SK-N-SH treated with all-trans-retinoic acid at 6 μM for 48 hours (cell line): Measurements from ENCODE around the gene CBY1.
A peak's percentile ranks its signal among the peaks of the same experiment; 100 is the strongest.

Experiments
- ATAC-seq: fragments of 200-7000 bp; cut with Tn5 transposase; 3 replicates; pipeline ENCODE4 v1.9.1; 2020; ENCODE audit warnings: mild to moderate bottlenecking, moderate library complexity
- BACH2 ChIP-seq: fragments of 250-450 bp; sonication (Bioruptor Pico); IDR thresholded peaks from 2 replicates; pipeline ENCODE4 v1.9.0; 2021; ENCODE audit warnings: mild to moderate bottlenecking, borderline replicate concordance
- CREB5 ChIP-seq: fragments of 250-450 bp; sonication (Bioruptor Pico); IDR thresholded peaks from 2 replicates; pipeline ENCODE4 v1.5.1; 2020; ENCODE audit warnings: low read depth, mild to moderate bottlenecking, moderate library complexity
- CSDC2 ChIP-seq: fragments of 250-450 bp; sonication (Bioruptor Pico); IDR thresholded peaks from 2 replicates; pipeline ENCODE4 v1.5.0; 2020; ENCODE audit warnings: mild to moderate bottlenecking, moderate library complexity
- CSRNP3 ChIP-seq: fragments of 250-450 bp; sonication (Bioruptor Pico); IDR thresholded peaks from 2 replicates; pipeline ENCODE4 v1.5.1; 2021; ENCODE audit warnings: mild to moderate bottlenecking, moderate library complexity
- ESRRG ChIP-seq: fragments of 250-450 bp; sonication (Bioruptor Pico); IDR thresholded peaks from 2 replicates; pipeline ENCODE4 v1.6.1; 2021; ENCODE audit warnings: mild to moderate bottlenecking
- GLIS3 ChIP-seq: fragments of 250-450 bp; sonication (Bioruptor Pico); IDR thresholded peaks from 2 replicates; pipeline ENCODE4 v1.5.0; 2020; ENCODE audit warnings: mild to moderate bottlenecking, moderate library complexity
- ISL1 ChIP-seq: fragments of 250-450 bp; sonication (Bioruptor Pico); IDR thresholded peaks from 2 replicates; pipeline ENCODE4 v2.1.2; 2022; ENCODE audit warnings: mild to moderate bottlenecking, moderate library complexity
- OSR1 ChIP-seq: fragments of 250-450 bp; sonication (Bioruptor Pico); IDR thresholded peaks from 2 replicates; pipeline ENCODE4 v1.8.0; 2022; ENCODE audit warnings: moderate library complexity, mild to moderate bottlenecking, inconsistent platforms
- PATZ1 ChIP-seq: fragments of 250-450 bp; sonication (Bioruptor Pico); IDR thresholded peaks from 2 replicates; pipeline ENCODE4 v1.8.0; 2020; ENCODE audit warnings: mild to moderate bottlenecking, moderate library complexity, borderline replicate concordance
- POU6F1 ChIP-seq: fragments of 250-450 bp; sonication (Bioruptor Pico); IDR thresholded peaks from 2 replicates; pipeline ENCODE4 v1.8.0; 2021; ENCODE audit warnings: low read depth, mild to moderate bottlenecking, moderate library complexity, borderline replicate concordance
- RARB ChIP-seq: fragments of 250-450 bp; sonication (Bioruptor Pico); IDR thresholded peaks from 2 replicates; pipeline ENCODE4 v1.8.0; 2021; ENCODE audit warnings: mild to moderate bottlenecking, moderate library complexity
- SNAI2 ChIP-seq: fragments of 250-450 bp; sonication (Bioruptor Pico); IDR thresholded peaks from 2 replicates; pipeline ENCODE4 v1.5.0; 2020; ENCODE audit warnings: mild to moderate bottlenecking, moderate library complexity
- TCF4 ChIP-seq: fragments of 250-450 bp; sonication (Bioruptor Pico); IDR thresholded peaks from 2 replicates; pipeline ENCODE4 v1.8.0; 2021; ENCODE audit warnings: mild to moderate bottlenecking, moderate library complexity, borderline replicate concordance
- TOX ChIP-seq: fragments of 250-450 bp; sonication (Bioruptor Pico); IDR thresholded peaks from 2 replicates; pipeline ENCODE4 v1.8.0; 2021; ENCODE audit warnings: mild to moderate bottlenecking, moderate library complexity, borderline replicate concordance
- TSHZ2 ChIP-seq: fragments of 250-450 bp; sonication (Bioruptor Pico); IDR thresholded peaks from 2 replicates; pipeline ENCODE4 v1.5.0; 2020; ENCODE audit warnings: mild to moderate bottlenecking, moderate library complexity
- ZFP3 ChIP-seq: fragments of 250-450 bp; sonication (Bioruptor Pico); IDR thresholded peaks from 2 replicates; pipeline ENCODE4 v1.5.0; 2020; ENCODE audit warnings: mild to moderate bottlenecking, moderate library complexity
- ZFP30 ChIP-seq: fragments of 450-650 bp; formaldehyde crosslinking; IDR thresholded peaks from 2 replicates; pipeline ENCODE4 v1.5.0; 2022; ENCODE audit warnings: mild to moderate bottlenecking, moderate library complexity
- ZNF565 ChIP-seq: fragments of 450-650 bp; formaldehyde crosslinking; conservative IDR thresholded peaks from 2 replicates; pipeline ENCODE4 v1.5.0; 2020; ENCODE audit warnings: low read depth, mild to moderate bottlenecking, moderate library complexity
- ZNF8 ChIP-seq: fragments of 450-650 bp; formaldehyde crosslinking; IDR thresholded peaks from 2 replicates; pipeline ENCODE4 v1.5.0; 2020; ENCODE audit warnings: mild to moderate bottlenecking, moderate library complexity

Gene CBY1

GRCh38 chr22:38699143-38699542 lies 42.7 kb downstream of the CBY1 start:
- ATAC-seq: no peak
- TF ChIP-seq CSRNP3 (CRISPR knock-in tag) (no peak), CSDC2 (CRISPR knock-in tag) (no peak)

- peak; percentile 10; the same call in 1 of the 3 replicates for ATAC-seq
- TF ChIP-seq RARB (CRISPR knock-in tag) (no peak), POU6F1 (CRISPR knock-in tag) (no peak), SNAI2 (CRISPR knock-in tag) (no peak), ESRRG (CRISPR knock-in tag) (no peak), TCF4 (CRISPR knock-in tag) (no peak), OSR1 (CRISPR knock-in tag) (no peak), ZNF8 (CRISPR knock-in tag) (no peak), TSHZ2 (CRISPR knock-in tag) (no peak), CSDC2 (CRISPR knock-in tag) (no peak), GLIS3 (CRISPR knock-in tag) (no peak)
- TF ChIP-seq, all 23 proteins: peak for 0
Observed at GRCh38 chr22:38699784-38700183, 43.3 kb downstream of the CBY1 start.

- no peak for TF ChIP-seq CREB5 (CRISPR knock-in tag)
- no peak for TF ChIP-seq BACH2
- TF ChIP-seq ZFP3 (CRISPR knock-in tag): no peak
- TF ChIP-seq, all 23 proteins: peak for 0
- ATAC-seq: peak; percentile 21
Observed at GRCh38 chr22:38700270-38700788, 43.9 kb downstream of the CBY1 start.

GRCh38 chr22:38700789-38701628 lies 44.6 kb downstream of the CBY1 start, which contains the start of gene JOSD1:
Gene JOSD1 (minus strand): TSS chr22:38700943. CDS start chr22:38699987, 956 bp downstream.
- peak; percentile 5; the same call in 2 of the 3 replicates for ATAC-seq
- TF ChIP-seq ZFP3 (CRISPR knock-in tag) (0 out of 2 replicates have a peak, but pooled peaks have one; percentile 58), ZFP30 (CRISPR knock-in tag) (no peak), ZNF565 (CRISPR knock-in tag) (no peak), SNAI2 (CRISPR knock-in tag) (0 out of 2 replicates have a peak, but pooled peaks have one; percentile 24), GLIS3 (CRISPR knock-in tag) (no peak), CSDC2 (CRISPR knock-in tag) (peak; percentile 69; the same call in 1 of the 2 replicates)

GRCh38 chr22:38704654-38705234 lies 48.3 kb downstream of the CBY1 start:
- ATAC-seq: no peak
- TF ChIP-seq TOX (CRISPR knock-in tag) (no peak), ZFP30 (CRISPR knock-in tag) (no peak), PATZ1 (CRISPR knock-in tag) (no peak), CSRNP3 (CRISPR knock-in tag) (no peak), ISL1 (no peak), GLIS3 (CRISPR knock-in tag) (no peak)
